GM23248 (cell line): ENCODE data around the gene KCNK17.

Experiments
- EZH2 ChIP-seq: fragments of 200-600 bp; sonication (generic); IDR thresholded peaks from 2 replicates; pipeline ENCODE4 v1.6.1; 2018; ENCODE audit warnings: antibody characterized with exemption, mild to moderate bottlenecking; ENCODE audit not compliant: insufficient read depth, poor library complexity, severe bottlenecking
- EZH2phosphoT487 ChIP-seq: fragments of 200-600 bp; sonication (generic); IDR thresholded peaks from 2 replicates; pipeline ENCODE4 v1.6.1; 2018; ENCODE audit warnings: antibody characterized with exemption, moderate library complexity, mild to moderate bottlenecking, low read depth; ENCODE audit not compliant: insufficient read depth

DNA sequence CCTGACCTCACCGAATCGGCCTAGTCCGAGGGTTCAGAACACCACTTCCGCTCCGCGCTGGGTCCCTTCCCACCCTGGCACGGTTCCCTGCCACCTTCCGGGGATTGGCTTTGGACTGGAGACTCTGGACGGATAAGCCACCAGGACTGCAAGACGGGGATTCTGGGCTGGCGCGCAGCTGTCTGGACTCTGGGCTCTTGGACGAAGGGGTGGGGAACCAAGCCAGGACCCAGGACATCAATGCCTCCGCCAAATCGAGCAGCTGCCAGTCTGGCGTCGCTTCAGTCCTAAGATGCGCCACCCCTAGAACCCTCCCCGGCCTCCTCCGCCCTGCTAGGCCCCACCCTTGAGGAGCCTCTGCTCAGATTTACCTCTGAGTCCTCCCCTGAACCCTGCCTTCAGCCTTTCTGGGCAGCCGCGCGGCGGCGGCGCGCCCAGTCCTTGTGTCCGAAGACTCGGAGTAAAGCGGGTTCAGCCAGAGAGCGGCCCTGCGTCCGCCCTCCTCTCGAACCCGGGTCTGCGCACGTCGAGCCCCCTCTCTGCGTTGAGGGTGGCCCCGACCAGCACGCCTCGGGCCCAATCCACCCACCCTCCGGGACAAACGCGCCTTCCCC lies 1.2 kb downstream of the KCNK17 start:
- TF ChIP-seq EZH2phosphoT487 (0 out of 2 replicates have a peak, but pooled peaks have one; percentile 5), EZH2 (peak; percentile 46)
